ENCODE measurements around the gene CCDC15. TPM values are rescaled to one million over a fixed set of nuclear protein-coding genes. Genes with fewer than 3 reads are reported as not detected.

CCDC15 gene
- total and polyA plus RNA-seq, 2 of the 13 experiments (the other 11 are each of a cell fraction or from before 2014, with no cell fraction given): 2.2 to 4.6 TPM

GRCh38 chr11:124934862-124935547 is 19.0 kb upstream of the CCDC15 start (continued):
- TF ChIP-seq NBN (conservative IDR thresholded peaks at IDR 0.05): no peak
- TF ChIP-seq, protein P1, sequence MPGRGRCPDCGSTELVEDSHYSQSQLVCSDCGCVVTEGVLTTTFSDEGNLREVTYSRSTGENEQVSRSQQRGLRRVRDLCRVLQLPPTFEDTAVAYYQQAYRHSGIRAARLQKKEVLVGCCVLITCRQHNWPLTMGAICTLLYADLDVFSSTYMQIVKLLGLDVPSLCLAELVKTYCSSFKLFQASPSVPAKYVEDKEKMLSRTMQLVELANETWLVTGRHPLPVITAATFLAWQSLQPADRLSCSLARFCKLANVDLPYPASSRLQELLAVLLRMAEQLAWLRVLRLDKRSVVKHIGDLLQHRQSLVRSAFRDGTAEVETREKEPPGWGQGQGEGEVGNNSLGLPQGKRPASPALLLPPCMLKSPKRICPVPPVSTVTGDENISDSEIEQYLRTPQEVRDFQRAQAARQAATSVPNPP (CRISPR knock-in tag; IDR thresholded peaks at IDR 0.05): no peak
- TF ChIP-seq FUBP1 (CRISPR knock-in tag; IDR thresholded peaks at IDR 0.05; ENCODE audit: borderline replicate concordance): no peak
- no peak for TF ChIP-seq ZFP36L2 (CRISPR knock-in tag; IDR thresholded peaks at IDR 0.05)
- TF ChIP-seq ZFP1 (CRISPR knock-in tag; IDR thresholded peaks at IDR 0.05): no peak
- TF ChIP-seq, protein P2, sequence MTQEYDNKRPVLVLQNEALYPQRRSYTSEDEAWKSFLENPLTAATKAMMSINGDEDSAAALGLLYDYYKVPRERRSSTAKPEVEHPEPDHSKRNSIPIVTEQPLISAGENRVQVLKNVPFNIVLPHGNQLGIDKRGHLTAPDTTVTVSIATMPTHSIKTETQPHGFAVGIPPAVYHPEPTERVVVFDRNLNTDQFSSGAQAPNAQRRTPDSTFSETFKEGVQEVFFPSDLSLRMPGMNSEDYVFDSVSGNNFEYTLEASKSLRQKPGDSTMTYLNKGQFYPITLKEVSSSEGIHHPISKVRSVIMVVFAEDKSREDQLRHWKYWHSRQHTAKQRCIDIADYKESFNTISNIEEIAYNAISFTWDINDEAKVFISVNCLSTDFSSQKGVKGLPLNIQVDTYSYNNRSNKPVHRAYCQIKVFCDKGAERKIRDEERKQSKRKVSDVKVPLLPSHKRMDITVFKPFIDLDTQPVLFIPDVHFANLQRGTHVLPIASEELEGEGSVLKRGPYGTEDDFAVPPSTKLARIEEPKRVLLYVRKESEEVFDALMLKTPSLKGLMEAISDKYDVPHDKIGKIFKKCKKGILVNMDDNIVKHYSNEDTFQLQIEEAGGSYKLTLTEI (CRISPR knock-in tag; conservative IDR thresholded peaks at IDR 0.05): no peak
- TF ChIP-seq CENPT (CRISPR knock-in tag; IDR thresholded peaks at IDR 0.05; ENCODE audit: low read depth): no peak
- TF ChIP-seq SMC3 (IDR thresholded peaks at IDR 0.05; ENCODE audit: low read length): no peak; the same call in 1 of the 2 replicates
- TF ChIP-seq ZNF790 (CRISPR knock-in tag; IDR thresholded peaks at IDR 0.05; ENCODE audit: borderline replicate concordance): no peak
- no peak for TF ChIP-seq ZNF773 (CRISPR knock-in tag; IDR thresholded peaks at IDR 0.05; ENCODE audit: borderline replicate concordance)
- no peak for TF ChIP-seq ZNF510 (CRISPR knock-in tag; IDR thresholded peaks at IDR 0.05; ENCODE audit: low read depth)
- TF ChIP-seq FOXO1 (CRISPR knock-in tag; IDR thresholded peaks at IDR 0.05): no peak
- TF ChIP-seq TEAD2 (CRISPR knock-in tag; IDR thresholded peaks at IDR 0.05): no peak
- no peak for TF ChIP-seq ZNF253 (CRISPR knock-in tag; IDR thresholded peaks at IDR 0.05; ENCODE audit: borderline replicate concordance)
- no peak for TF ChIP-seq ZNF292 (CRISPR knock-in tag; IDR thresholded peaks at IDR 0.05; ENCODE audit: borderline replicate concordance, low read depth)
- TF ChIP-seq ZNF160 (CRISPR knock-in tag; IDR thresholded peaks at IDR 0.05): no peak
- no peak for TF ChIP-seq ZNF432 (CRISPR knock-in tag; IDR thresholded peaks at IDR 0.05; ENCODE audit: borderline replicate concordance)
- TF ChIP-seq ATF7 (IDR thresholded peaks at IDR 0.05): no peak
- TF ChIP-seq ATF7 (CRISPR knock-in tag; IDR thresholded peaks at IDR 0.05): no peak; the same call in 1 of the 2 replicates
- TF ChIP-seq HIC2 (CRISPR knock-in tag; IDR thresholded peaks at IDR 0.05; ENCODE audit: low read depth): no peak
- no peak for TF ChIP-seq DBP (CRISPR knock-in tag; IDR thresholded peaks at IDR 0.05; ENCODE audit: not compliant biosample characterization)

All from HepG2 (cell line).